Gastrocnemius medialis (tissue), 4 donors: Measurements from ENCODE around the gene FCHSD1.

ENCODE experiments used
- CTCF ChIP-seq, 5 experiments: fragments of 450-650 bp in 3 of 5; fragments of 200-600 bp in 2 of 5; sonication (generic) in 2 of 5; IDR thresholded peaks in 4 of 5; conservative IDR thresholded peaks in 1 of 5; 1 replicate in 4 of 5; 2 replicates in 1 of 5; pipeline ENCODE4 v1.5.1; 2016 to 2019; ENCODE audit warnings: antibody characterized with exemption in 5 of 5, mild to moderate bottlenecking in 3 of 5, moderate library complexity in 3 of 5
- POLR2A ChIP-seq, 2 donors: fragments of 450-650 bp; IDR thresholded peaks; one replicate each; pipeline ENCODE4 v1.6.1; 2017; ENCODE audit warnings: antibody characterized with exemption in 2 of 2, mild to moderate bottlenecking in 2 of 2, moderate library complexity in 2 of 2

DNA sequence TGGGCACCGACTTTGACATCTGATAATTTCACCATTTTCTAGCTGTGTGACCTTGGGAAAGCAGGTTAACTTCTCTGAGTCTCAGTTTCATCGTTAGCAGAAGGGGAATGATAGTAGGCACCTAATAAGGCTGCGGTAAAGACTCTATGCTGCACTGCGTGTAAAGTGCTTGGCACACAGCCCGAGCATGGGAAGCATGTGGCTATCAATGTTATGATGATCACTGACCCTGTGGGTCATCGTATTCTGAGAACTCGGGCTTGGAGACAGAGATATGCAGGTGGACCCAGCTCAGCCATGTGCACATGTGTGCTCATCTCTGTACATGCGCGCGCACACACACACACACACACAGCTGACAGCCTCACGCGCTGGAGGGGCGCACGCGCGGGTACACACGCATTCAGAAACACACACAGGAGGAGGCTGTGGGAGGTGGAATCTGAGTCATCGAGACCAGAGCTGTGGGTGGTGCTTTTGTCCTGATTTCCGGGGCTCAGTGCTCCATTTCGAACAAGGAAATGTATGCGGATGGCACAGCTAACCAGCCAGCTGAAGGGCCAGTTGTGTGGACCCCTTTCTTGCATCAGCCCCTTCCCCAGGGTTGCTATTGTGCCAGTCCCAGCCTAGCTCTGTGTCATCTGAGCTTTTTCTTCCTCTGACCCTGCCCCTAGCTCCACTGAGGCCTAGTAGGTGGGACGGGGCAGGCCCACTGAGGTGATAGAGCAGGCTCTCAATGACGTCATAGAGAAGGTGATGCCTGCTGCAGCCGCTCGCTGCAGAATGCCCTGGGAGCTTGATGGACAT lies 41.9 kb upstream of the FCHSD1 start:
- TF ChIP-seq POLR2A (IDR thresholded peaks at IDR 0.05) (no peak), CTCF (IDR thresholded peaks at IDR 0.05 in 4 of 5, conservative IDR thresholded peaks at IDR 0.05 in 1 of 5) (no peak)
